Stimulated activated CD4-positive, alpha-beta T cell treated with anti-CD3 and anti-CD28 coated beads, TNF-alpha, amount 100 ng/mL, for 48 hours (primary cell): ENCODE data around the gene ADH1B.
"Not testable (repeated sequence)": the region's sequence is repeated elsewhere in the genome, so short reads cannot be mapped to it uniquely, and the experiment has no call there.

Experiments
- DNase-seq, 3 donors: peaks; one replicate each; pipeline ENCODE4 v3.0.0-alpha.2; 2020; ENCODE audit warnings: low read depth in 3 of 3

ADH1B gene

DNA sequence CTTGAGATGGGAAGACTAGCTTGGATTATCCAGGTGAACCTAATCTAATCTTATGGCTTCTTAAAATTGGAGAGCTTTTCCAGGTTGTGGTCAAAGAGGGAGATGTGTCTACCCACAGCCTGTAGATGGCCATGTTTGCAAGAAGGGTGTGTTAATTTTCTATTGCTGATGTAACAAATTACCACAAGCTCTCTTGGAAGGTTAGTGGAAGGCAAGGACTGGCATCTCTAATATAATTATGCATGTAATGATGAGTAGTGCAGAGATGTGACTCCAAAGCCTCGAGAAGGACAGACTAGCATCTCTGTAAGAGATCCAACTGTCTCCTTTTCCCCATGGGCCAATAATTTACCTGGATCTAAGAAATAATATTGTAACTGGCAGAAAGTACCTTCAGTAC lies 3.2 kb upstream of the ADH1B start:
- no peak for DNase-seq

GRCh38 chr4:99323756-99324155 lies 2.6 kb upstream of the ADH1B start:
- no peak for DNase-seq

DNA sequence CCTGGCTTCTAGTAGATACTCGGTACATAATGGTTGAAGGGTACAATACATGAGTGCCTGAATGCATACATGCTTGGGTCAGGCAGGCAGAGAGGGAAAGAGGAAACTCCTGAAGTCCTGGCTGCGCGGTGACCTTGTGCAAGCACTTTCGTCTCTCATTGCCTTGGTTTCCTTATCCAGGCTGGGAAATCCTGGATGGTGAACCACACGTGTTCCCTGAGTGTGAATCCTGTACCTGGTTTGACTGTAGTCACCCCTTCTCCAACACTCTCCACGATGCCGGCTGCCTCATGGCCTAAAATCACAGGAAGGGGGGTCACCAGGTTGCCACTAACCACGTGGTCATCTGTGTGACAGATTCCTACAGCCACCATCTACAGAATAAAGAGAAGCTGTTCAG lies 3.4 kb downstream of the ADH1B start:
- DNase-seq: not testable (repeated sequence)

- DNase-seq: no peak
These were observed 3.8 kb downstream of the ADH1B start for GRCh38 chr4:99317354-99317753.

DNA sequence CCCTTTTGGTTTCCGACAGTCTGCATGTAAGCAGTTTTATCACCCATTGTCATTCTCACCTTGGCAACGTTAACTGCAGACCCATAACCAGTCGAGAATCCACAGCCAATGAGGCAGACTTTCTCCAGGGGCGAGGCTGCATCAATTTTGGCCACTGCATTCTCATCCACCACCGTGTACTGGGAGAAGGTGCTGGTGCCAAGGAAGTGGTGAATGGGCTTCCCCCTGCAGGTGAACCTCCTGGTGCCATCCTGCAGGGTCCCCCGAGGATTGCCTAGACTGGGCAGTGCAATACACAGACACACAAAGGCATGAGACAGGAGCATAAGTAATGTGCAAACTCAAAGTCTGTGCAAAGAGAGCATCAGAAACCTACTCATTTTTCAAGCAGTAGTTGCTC lies 5.4 kb downstream of the ADH1B start:
- DNase-seq: no peak

GRCh38 chr4:99314211-99314610 lies 7.0 kb downstream of the ADH1B start:
- no peak for DNase-seq

GRCh38 chr4:99310389-99310788 lies 10.8 kb downstream of the ADH1B start:
- no peak for DNase-seq

DNA sequence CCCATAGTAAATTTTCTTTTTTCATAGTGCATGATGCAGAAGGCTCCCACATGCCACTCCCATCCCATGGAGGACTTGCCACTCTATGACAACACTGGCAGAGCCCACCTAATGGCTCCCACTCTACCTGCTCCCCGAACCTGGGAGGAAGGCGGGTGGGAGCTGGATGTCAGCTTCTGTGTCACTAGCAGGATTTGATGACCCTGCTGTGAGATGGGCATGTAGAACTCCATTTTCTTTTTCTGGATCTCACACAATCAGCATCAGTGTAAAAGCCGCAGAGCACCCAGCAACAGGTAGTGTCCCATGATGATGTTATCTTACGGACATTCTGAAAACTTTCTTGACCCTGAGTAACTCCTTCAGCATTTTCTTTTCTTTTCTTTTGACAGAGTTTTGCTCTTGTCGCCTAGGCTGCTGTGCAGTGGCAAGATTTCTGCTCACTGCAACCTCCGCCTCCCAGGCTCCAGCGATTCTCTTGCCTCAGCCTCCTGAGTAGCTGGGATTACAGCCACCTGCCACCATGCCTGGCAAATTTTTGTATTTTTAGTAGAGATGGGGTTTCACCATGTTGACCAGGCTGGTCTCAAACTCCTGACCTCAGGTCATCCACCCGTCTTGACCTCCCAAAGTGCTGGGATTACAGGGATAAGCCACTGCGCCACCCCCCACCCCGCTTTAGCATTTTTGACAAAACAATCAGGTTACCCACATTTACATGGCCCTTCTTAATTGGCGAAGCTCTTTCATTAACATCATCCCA lies 15.4 kb downstream of the ADH1B start:
- DNase-seq: no peak

- no peak for DNase-seq
These were observed 19.6 kb downstream of the ADH1B start for GRCh38 chr4:99301376-99302164.

DNA sequence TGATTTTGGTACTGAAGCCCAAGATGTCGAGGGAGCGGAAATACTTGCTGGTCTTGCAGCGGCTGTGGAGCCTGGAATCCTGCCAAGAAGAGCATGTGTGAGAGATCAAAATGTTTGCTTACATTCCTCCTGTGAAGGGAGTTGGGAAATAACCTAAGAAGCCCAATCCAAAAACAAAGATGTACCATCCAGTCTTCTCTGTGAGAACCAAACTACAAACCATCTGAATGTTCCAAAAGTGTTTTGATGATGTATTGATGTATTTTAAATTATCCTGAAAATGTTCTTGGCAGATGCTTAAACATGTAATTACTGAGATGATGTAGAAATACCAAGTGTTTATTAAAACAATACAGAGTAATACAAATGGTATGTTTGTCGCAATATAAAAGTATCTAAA lies 20.3 kb downstream of the ADH1B start:
- DNase-seq: no peak

DNA sequence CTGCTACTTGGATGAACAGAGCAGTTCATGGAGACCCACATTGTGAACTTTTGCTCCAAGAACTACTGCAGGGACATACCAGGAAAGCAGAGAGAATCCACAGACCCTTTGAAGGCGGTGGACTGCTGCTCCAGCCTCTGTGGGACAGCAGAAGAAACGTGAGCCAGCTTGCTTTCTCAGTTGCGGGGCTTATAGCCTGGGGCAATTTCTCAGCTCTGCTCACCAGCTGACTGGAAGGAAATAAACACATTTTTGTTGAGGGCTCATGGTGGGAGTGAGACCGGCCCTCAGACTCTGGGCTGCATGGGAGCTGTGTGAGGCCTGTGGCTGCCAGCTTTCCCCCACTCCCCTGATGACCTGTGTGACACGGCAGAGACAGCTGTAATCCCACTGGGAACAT lies 27.8 kb downstream of the ADH1B start:
- DNase-seq: no peak

GRCh38 chr4:99290848-99291786 lies 30.1 kb downstream of the ADH1B start, which contains the start of gene ADH1A:
ADH1A (minus strand) TSS chr4:99290985; CDS start chr4:99290914, 71 bp downstream.
- no peak for DNase-seq

- no peak for DNase-seq
These were observed 35.8 kb downstream of the ADH1B start for GRCh38 chr4:99285387-99285786.

- no peak for DNase-seq
These were observed 38.5 kb downstream of the ADH1B start for GRCh38 chr4:99282731-99283130.

- no peak for DNase-seq
These were observed 39.9 kb downstream of the ADH1B start for GRCh38 chr4:99281261-99281660.

- no peak for DNase-seq
These were observed 44.8 kb downstream of the ADH1B start for GRCh38 chr4:99276417-99276816.

- no peak for DNase-seq
These were observed 45.3 kb downstream of the ADH1B start for GRCh38 chr4:99275885-99276284.

GRCh38 chr4:99275050-99275449 lies 46.2 kb downstream of the ADH1B start:
- DNase-seq: no peak

DNA sequence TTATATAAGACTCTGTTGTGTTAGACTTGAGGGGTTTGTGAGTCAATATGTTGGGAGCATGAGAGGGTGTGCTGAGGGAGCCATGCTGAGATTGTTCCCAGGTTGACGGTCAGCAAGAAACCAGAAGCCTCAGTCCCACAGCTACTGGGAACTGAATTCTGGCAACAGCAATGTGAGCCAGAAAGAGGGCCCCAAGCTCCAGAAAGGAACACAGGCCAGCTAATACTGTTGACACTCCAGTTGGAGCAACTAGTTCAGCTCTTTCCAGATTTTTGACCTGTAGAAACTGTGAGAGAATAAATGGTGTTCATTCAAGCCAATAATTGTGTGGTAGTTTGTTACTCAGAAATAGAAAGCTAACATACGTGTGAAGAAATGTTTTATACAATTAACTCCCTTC lies 47.5 kb downstream of the ADH1B start:
- no peak for DNase-seq

DNA sequence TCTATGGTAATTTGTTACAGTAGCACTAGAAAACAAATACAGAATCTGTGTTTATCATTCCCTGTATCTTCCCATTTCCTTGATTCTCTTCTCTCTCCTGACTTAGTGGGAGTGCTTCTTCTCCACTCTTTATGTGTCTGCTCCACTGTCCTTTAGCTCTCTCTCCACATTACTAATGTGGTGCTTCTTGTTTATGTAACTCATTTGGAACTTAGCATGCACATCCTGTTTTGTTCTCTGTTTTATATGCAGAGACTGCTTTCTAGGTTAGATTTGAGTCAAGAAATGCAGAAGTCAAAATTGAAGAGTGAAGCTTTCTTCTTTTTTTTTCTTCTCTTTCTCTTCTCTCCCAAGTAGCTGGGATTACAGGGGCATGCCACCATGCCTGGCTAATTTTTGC lies 56.3 kb downstream of the ADH1B start:
- no peak for DNase-seq
